HuH-7 (cell line): ENCODE results near the gene CHMP4A.

Source experiments
- DNase-seq: peaks from one replicate; pipeline ENCODE4 v3.0.0; 2011; ENCODE audit warnings: low spot score

CHMP4A gene

GRCh38 chr14:24178399-24179178, 34.7 kb downstream of the CHMP4A start:
- no peak for DNase-seq

GRCh38 chr14:24177891-24178290, 35.4 kb downstream of the CHMP4A start:
- no peak for DNase-seq

GRCh38 chr14:24177041-24177825, 36.1 kb downstream of the CHMP4A start:
- no peak for DNase-seq

DNA sequence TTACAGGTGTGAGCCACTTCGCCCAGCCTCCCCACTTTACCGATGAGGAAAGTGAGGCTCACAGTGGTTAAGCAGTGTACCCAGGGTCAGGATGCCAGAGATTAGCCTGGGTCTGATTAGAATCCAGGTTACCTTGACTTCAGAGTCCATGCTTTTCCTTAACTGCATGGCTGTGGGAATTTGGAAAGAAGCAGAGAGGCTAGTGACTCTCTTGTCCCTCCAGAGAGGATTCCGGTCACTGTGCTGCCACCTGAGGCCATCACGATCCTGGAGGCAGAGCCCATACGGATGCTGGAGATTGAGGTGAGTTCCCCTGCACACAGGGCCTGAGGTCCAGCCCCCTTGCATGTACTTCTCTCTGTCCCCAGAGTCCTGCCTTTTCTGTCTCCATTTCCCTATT, 36.7 kb downstream of the CHMP4A start:
- no peak for DNase-seq

DNA sequence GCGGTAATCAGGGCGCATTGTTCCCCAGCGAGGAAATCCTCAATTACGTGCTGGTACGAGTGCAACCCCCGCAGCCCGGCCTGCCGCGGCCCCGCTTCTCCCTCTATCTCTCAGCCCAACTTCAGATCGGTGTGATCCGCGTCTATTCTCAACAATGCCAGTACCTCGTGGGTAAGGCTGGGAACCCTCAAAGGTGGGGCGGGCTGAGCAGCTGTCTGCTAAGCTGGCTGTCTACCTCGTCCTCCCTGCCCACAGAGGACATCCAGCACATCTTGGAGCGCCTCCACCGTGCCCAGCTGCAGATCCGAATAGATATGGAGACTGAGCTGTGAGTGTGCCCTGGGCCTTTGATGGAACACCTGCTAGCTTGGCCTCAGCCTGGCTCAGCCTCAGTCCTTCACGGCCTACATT, 40.4 kb downstream of the CHMP4A start:
- DNase-seq: no peak

GRCh38 chr14:24172261-24172860, 40.9 kb downstream of the CHMP4A start:
- no peak for DNase-seq

DNA sequence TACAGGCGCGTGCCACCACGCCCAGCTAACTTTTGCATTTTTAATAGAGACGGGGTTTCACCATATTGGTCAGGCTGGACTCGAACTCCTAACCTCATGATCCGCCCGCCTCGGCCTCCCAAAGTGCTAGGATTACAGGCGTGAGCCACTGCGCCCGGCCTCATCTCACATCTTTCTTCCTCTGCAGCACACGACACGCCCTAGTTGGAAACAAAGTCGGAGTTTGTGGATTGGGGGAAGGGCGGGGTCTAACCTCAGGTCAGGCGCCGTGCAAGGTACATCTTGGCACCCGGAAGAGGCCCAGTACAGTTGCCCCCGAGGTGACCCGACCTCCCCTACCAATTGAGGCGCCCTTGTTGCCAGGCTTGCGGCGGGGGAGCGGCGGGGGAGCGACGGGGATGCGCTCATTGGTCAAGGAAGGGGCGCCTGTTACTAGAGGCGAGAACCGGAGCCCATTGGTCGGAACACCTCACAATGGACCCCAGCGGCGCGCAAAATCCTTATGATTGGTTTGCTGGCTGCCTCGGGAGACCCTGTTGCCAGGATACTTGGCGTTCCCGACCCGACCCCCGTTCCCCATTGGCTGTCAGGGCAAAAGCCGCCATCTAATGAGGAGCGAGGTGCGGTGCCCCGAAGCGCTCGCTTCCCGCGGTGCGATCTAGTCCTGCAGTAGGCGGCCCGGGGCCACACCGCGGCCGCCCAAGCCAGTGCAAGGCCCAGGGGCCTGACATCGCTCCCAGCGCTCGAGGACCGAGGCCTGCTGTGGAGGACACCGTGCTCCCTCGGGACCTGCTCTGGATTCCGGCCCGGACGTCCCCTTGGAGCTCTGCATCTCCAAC, 41.6 kb downstream of the CHMP4A start, which contains the start of gene REC8:
Gene REC8 (plus strand): TSS at position 659 of the 839 bp plus-strand sequence. CDS start 473 bp downstream, outside the sequence.
- no peak for DNase-seq

GRCh38 chr14:24167469-24168114, 45.7 kb downstream of the CHMP4A start:
- no peak for DNase-seq

DNA sequence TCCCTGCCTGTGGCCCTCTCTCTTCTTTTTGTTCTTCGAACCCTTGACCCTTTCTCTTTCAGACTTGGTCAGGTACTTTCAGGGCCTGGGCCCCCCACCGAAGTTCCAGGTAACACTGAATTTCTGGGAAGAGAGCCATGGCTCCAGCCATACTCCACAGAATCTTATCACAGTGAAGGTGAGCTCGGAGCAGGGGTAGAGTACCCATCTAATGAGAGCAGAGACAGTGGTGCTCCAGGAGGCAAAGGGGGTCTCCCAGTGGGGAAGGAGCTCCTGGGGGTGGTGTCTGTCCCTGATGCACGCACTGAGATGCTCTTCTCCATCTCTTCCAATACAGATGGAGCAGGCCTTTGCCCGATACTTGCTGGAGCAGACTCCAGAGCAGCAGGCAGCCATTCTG, 47.5 kb downstream of the CHMP4A start:
- DNase-seq: no peak

- no peak for DNase-seq
These were observed 48.7 kb downstream of the CHMP4A start for GRCh38 chr14:24164518-24164991.

GRCh38 chr14:24162093-24162492, 51.2 kb downstream of the CHMP4A start:
- no peak for DNase-seq

DNA sequence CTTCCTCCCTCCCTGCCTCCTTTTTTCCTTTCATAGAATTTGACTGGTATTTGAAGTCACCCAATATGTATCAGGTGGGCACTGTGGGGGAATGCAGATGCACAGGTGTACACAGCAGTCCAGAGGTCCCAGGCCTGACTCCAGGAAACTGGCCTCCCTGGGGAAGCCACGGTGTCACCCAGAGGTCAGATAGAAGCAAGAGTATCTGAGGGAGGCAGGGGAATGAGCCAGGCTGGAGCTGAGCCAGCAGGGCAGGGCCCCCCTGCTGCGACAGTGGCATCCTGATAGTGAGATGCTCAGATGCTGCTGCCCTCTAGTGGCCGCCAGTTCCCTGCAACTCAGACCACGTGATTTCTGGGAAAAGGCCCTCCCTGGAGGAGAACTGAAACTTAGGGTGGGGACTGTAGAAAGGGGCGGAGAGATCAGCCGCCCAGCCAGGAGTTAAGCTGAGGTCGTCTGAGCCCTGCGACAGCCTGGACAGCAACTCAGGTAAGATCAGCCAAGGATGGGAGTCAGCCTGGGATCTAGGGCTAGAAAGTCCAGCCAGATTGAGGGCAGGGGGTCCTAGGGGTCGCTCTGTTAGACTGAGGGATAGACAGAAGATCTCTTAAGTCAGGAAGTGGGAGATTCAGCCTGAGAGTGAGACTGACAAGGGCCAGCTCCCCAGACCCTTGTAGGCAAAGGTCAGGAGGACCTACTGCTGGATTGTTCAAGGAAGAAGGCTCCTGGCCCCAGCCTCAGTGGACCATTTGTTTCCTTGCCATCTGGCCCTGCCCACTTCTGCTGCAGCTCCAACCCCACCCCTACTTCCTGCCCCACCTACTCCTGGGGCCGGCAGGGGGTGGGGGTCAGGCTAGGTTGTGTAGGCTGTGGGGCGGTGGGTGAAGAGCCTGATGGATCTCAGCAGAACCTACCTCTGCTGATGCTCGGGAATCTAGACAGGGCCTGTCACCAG, 52.2 kb downstream of the CHMP4A start, which contains the start of gene IRF9:
Gene IRF9 (plus strand): TSS at position 416 of the 955 bp plus-strand sequence. CDS start 880 bp downstream, outside the sequence.
- peak; percentile 95 for DNase-seq

DNA sequence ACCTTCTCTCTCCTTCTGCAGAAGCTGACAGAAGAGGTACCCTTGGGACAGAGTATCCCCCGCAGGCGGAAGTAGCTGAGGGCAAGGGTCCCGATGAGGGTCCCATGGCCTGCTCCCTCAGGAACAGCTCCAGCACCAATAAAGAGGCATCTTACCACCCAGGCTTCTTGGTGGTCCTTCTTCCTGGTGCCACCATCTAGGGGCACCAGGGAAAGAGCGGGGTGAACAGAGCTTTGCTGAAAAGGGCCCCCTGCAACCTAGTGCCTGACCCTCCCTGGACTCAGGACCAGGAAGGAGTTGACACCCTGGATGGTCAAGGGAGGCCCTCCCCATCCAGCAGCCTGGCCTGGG, 52.8 kb downstream of the CHMP4A start:
- DNase-seq: no peak

DNA sequence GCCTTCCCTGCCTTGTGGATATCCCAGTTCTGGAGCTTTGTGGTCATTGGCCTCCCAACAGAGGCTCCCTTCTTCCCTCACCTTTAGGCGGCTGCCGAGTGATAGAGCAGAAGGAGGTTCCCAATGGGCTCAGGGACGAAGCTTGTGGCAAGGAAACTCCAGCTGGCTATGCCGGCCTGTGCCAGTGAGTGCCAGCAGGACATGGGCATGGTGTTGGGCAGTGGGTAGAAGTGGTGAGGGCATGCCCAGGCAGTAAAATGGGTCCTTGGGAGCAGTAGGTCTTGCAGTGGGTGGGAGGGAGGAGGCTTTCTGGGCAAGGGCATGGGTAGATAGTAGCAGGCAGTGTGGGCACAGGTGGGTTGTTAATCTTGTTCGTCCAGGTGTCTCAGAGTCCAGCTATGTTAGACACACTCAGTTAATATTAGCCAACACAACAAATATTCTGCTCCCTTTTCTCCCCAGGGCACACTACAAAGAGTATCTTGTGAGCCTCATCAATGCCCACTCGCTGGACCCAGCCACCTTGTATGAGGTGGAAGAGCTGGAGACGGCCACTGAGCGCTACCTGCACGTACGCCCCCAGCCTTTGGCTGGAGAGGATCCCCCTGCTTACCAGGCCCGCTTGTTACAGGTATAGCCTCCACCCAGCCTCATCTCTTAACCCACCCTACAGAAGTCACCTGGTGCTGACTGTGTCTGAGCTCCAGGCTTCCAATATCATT, 53.4 kb downstream of the CHMP4A start:
- no peak for DNase-seq
